ENCODE data around the gene APOC3.

DNA sequence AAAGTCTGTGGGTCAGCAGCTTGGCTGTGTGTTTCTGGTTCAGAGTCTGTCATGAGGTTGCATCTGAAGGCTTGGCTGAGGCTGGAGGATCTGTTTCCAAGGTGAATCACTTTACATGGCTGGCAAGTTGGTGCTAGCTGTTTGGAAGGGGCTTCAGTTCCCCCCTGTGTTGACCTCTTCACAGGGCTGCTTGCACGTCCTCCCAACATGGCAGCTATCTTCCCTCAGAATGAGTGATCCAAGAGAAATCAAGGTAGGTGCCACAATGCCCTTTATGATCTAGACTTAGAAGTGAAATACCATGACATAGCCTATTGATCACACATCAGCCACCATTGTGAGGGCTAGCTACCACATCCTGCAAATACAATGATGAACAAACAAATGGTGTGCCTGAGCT, 16.5 kb upstream of the APOC3 start:
- TF ChIP-seq CTCF (IDR thresholded peaks at IDR 0.05; ENCODE audit: poor library complexity) (no peak), EZH2phosphoT487 (IDR thresholded peaks at IDR 0.05; ENCODE audit: low read depth, severe bottlenecking, unreplicated experiment) (no peak)
